HG03457 (cell line): ENCODE measurements around the gene SLC22A14.
"Not testable (repeated sequence)": the region's sequence is repeated elsewhere in the genome, so short reads cannot be mapped to it uniquely, and the experiment has no call there.

Experiments used
- ATAC-seq: cut with Tn5 transposase; IDR thresholded peaks from one replicate; pipeline ENCODE4 v1.9.1; 2021; ENCODE audit warnings: moderate number of reproducible peaks; ENCODE audit not compliant: unreplicated experiment

The SLC22A14 gene

GRCh38 chr3:38270606-38271005, 11.5 kb upstream of the SLC22A14 start:
- ATAC-seq, result no peak

DNA sequence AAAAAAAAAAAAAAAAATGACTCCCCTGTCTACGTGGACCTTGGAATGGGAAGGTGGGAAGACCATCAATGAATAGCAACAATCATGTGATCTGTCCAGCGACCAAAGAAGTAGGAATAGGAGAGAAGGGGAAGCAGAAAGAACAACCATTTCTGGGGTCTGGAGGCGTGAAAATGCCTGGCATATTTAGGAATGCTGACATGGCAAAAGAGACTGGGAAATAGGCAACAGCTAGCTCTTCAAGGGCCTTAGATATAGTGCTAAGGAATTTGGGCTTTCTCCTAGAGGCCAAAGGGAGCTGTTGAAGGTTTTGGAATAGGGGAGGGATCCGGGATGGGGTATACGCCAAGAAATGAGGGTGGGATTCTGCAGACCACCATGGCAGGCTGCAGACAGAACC, 10.5 kb upstream of the SLC22A14 start:
- ATAC-seq, result no peak

DNA sequence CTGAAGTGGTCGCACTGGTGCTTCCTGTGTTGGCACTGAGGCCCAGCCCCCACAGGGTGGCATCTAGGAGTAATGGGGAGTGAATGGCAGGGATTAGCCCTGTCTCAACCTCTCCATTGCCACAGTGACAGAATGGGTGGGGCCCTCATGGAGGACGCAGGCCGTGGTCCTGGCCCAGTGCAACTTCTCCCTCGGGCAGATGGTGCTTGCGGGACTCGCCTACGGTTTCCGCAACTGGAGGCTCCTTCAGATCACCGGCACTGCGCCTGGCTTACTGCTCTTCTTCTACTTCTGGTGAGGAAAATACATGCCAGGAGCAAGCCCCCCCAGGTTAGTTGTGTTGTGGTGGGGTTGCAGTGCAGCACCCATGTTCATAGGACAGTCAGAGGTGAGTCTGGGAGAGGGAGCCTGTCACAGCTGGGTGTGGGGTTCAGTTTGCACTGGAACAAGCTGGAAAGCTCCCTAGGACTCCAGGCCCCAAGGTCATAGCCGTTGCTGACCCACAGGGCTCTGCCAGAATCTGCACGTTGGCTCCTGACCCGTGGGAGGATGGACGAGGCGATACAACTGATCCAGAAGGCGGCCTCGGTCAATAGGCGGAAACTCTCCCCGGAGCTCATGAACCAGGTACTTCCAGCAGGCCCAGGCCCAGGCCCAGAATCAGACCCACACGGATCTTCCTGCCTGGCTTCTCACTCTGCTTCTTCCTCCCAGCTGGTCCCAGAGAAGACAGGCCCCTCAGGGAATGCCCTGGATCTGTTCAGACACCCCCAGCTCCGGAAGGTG, 7.0 kb upstream of the SLC22A14 start:
- ATAC-seq, result no peak

GRCh38 chr3:38275658-38276057, 6.4 kb upstream of the SLC22A14 start:
- no peak for ATAC-seq

GRCh38 chr3:38276081-38276916, 5.8 kb upstream of the SLC22A14 start:
- ATAC-seq, result no peak

GRCh38 chr3:38276917-38277630, 5.0 kb upstream of the SLC22A14 start:
- ATAC-seq, result no peak

GRCh38 chr3:38278841-38279240, 3.3 kb upstream of the SLC22A14 start:
- no peak for ATAC-seq

GRCh38 chr3:38283810-38284755, 2.0 kb downstream of the SLC22A14 start:
- ATAC-seq, result no peak

DNA sequence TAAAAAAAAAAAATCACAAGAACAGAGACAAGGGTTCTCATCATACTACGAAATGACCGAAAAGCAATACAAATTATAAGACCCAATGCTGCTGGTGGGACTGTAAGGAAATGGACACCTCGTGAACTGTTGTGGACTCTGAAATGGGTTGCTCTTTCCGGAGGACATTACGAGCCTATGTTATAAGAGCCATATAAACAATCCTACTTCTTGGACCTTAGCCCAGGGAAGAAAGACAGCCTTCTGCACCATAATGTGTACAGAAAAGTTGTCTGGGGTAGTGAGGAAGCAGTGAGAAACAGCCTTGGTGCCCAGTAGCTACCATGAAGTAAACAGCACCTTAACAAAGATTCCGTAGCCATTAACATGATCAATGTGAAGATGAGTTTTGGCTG, 2.7 kb downstream of the SLC22A14 start:
- no peak for ATAC-seq

DNA sequence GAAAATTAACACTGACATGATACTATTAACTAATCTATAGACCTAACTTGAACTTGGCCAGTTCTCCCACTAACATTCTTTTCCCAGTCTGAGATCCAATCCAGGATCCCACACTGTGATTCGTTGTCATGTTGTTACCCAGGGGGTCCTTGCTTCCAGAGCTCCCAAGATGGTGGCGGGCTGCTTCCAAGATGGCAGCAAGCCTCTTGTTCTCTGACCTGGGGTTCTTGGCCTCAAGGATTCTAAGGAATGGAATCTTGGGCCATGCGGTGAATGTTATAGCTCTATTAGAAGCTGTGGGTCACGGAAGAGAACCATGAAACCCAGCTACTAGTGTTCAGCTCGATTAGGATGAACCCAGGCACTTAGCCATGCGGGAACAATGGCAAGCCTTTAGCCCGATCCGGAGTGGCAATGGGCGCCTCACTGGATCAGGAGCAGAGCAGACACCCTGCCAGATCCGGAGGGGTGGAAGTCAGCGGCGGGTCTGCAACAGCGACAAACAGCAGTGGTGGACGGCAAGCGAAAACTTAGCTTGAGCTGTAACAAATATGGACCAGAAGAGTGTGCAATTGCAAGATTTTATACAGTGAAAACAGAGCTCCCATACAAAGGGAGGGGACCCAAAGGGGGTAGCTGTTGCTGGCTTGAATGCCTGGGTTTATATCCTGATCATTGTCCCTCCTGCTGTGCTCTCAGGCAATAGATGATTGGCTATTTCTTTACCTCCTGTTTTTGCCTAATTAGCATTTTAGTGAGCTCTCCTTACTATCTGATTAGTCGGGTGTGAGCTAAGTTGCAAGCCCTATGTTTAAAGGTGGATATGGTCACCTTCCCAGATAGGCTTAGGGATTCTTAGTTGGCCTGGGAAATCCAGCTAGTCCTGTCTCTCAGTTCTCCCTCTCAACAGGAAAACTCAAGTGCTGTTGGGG, 7.5 kb downstream of the SLC22A14 start:
- ATAC-seq, result not testable (repeated sequence)

- ATAC-seq, result not testable (repeated sequence)
These were observed 15.0 kb downstream of the SLC22A14 start for GRCh38 chr3:38297053-38297452.

- no peak for ATAC-seq
These were observed 15.4 kb downstream of the SLC22A14 start for GRCh38 chr3:38297537-38297936.

GRCh38 chr3:38297947-38298711, 16.0 kb downstream of the SLC22A14 start:
- ATAC-seq, result no peak

- no peak for ATAC-seq
These were observed 24.8 kb downstream of the SLC22A14 start for GRCh38 chr3:38306941-38307340.

DNA sequence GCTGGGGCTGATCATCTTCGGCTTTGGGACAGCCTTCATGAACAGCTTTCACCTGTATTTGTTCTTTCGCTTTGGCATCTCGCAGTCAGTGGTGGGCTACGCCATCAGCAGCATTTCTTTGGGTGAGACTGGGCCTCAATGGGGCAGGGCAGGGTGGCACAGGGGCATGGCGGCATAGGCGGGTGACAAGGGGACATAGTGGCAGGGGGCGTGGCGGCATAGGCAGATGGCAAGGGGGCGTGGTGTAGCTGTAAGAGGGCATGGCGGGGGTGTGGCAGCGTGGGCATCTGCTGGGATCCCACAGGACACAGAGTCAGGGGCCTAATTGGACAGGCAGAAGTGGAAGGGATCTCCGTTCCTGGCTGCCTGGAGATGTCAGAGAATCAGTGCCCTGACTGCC, 25.5 kb downstream of the SLC22A14 start:
- no peak for ATAC-seq

DNA sequence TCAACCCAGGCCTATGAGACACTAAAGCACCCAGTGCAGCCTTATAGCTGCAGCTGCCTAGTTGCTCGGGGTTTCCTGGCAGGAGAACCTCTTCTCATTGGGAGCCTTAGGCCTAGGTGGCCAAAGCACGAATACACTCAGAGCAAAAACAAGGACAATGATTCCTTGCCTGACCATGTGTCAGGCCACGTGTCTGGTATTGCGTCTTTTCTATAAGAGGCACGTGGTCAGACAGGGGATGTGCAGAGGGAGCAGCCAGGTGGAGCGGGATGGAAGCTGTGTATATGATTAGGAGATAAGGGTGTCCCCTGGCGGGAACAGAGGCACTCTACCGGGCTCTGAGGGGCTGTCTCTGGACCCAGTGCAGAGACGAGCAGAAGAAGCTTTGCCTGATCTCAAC, 26.4 kb downstream of the SLC22A14 start:
- ATAC-seq, result no peak

- no peak for ATAC-seq
These were observed 29.4 kb downstream of the SLC22A14 start for GRCh38 chr3:38311476-38311875.

- ATAC-seq, result no peak
These were observed 29.8 kb downstream of the SLC22A14 start for GRCh38 chr3:38311941-38312340.

- ATAC-seq, result no peak
These were observed 30.3 kb downstream of the SLC22A14 start for GRCh38 chr3:38312356-38312755.
